ENCODE measurements around the gene FCHO1.
A peak's percentile ranks its signal among the peaks of the same experiment; 100 is the strongest.
"Not testable (repeated sequence)": the region's sequence is repeated elsewhere in the genome, so short reads cannot be mapped to it uniquely, and the experiment has no call there.

The FCHO1 gene

DNA sequence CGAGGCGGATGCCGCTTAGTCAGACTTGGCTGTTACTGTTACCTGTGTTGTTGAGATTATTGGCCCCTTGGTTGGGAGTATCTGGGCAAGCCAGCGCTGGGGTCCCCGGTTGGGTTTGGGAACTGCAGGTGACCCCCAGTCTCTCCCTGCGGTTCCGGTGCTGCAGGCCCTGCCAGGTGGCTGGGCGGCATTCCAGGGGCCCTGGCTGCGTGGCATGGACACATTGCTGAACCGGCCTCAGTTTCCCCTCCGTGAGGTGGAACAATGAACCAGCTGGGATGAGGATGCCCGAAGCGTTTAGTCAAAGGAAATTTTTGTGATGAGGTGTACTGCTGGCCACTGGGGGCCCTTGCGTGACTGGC, 44.2 kb downstream of the FCHO1 start:
- DNase-seq (ENCODE audit: low spot score), result no peak

DNA sequence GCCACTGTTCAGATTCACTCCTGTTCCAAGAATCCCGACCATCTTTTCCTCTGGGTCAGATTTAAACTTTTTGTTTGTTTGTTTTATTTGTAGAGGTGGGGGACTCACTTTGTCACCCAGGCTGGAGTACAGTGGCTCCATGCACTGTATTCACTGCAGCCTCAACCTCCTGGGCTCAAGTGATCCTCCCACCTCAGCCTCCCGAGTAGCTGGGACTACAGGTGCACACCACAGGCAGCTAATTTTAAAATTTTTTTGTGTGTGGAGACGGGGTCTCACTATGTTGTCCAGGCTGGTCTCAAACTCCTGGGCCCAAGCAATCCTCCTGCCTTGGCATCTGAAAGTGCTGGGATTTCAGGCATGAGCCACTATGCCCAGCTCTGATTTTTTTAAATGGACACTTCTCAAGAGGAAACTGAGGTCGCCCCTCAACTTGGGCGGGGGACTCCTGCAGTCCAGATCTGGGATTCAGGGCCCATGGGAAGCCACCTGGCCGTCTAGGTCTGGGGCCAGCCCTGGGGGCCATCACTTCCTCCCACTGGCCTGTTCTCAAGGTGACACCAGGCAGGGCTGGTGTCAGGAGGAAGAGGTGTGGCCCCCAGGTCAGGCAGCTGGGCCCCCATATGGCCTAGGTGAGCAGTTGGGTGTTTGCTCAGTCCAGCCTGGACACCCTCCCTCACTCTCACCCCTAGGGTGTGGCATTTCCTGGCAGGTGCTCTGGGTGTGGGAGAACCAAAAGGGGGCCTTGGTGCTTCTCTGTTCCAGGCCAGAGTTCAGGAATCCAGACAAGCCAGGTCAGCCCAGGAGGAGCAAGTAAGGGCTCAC, 44.9 kb downstream of the FCHO1 start:
- DNase-seq (ENCODE audit: low spot score), result no peak

DNA sequence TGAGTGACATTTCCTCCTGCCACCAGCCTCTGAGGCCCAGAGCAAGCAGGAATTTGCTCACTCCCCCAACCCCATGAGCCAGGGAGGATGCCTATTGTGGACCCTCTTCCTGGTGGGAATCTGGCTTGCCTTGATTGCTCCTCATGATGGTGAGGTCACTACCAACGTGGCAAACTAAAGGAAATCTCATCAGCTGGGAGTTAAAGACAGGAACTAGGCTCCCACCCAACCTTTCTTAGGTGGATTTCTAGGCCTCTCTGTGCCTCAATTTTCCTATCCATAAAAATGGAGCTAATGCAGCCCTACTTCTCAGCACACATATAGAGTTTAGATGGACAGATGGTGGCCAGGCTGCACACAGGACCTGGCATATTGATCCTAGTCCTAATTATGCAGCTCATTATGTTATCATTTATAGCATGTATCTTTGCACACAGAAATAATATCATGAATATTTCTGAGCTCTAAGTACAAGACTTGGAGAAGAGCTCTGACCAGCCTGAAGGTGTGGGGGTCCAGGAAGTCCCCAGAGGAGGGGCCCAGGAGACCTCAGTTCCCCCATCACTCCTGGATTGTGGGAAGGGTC, 45.7 kb downstream of the FCHO1 start:
- DNase-seq (ENCODE audit: low spot score), result no peak

DNA sequence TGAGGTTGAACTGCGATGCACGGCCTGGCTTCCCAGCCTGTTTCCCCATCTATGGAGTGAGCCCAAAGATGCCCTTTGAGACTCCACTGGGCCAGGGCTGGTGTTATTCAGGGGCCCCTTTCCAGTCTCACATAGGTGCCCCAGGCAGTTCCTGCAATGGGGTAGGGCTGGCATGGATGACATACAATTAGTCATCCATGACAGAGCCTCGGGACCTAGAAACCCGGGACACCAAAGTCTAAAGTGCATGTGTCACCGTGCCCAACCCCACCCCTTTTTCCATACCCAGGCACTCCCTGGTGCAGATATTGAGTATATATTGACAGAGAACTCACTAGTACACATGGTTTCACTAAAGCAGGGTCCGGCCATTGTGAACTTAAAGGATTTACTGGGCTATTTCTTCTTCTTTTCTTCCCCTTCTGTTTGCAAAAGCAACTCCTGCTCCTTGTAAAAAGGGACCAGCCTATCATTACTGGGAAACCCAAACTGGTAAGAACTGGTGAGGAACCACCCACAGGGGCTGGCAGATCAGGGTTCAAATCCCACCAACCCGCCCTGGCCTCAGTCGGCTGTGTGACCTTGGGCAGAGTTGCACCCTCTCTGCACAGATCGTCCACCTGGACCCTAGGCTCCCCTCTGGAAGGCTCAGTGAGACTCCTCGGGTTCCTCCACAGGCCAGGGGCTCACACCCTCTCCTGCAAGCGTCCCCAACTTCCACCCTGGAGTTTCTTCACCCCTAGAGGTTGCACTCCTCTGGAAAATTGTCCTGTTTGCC, 46.3 kb downstream of the FCHO1 start:
- DNase-seq (ENCODE audit: low spot score), result no peak

DNA sequence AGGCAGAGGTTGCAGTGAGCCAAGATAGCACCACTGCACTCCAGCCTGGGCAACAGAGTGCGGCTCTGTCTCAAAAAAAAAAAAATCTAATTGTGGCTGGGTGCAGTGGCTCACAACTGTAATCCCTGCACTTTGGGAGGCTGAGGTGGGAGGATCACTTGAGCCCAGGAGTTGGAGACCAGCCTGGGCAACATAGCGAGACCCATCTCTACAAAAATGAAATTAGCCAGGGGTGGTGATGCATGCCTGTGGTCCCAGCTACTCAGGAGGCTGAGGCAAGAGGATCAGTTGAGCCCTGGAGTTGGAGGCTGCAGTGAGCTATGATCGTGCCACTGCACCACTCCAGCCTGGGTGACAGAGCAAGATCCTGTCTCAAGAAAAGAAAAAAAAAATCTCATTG, 47.3 kb downstream of the FCHO1 start:
- DNase-seq (ENCODE audit: low spot score), result not testable (repeated sequence)

DNA sequence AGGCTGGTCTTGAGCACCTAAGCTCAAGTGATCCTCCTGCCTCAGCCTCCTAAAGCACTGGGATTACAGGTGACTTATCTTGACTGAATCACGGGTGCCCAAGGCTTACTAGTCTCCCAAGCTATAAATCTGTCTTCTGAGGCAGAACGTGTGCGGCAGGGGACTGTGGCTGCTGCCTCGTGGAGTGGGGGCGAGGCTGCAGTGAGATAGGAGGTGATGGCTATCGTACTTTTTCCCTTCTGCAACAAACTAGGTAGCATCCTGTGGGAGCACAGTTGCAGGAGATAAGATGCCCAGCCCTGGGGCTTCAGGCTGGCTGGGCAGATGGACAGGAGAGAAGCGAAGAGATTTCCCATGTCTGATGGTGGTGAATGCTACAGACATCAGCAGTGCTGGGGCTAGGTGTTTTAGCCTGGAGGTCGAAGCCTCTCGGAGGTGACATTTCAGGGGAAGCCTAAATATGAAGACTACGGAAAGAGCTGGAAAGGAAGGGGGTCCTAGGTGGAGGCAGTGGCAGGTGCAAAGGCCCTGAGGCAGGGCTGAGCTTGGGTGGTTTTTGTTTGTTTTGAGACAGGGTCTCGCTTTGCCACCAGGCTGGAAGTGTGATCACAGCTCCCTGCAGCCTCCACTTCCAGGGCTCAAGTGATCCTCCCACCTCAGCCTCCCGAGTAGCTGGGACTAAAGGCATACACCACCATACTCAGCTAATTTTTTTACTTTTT, 51.0 kb downstream of the FCHO1 start:
- no peak for DNase-seq (ENCODE audit: low spot score)

DNA sequence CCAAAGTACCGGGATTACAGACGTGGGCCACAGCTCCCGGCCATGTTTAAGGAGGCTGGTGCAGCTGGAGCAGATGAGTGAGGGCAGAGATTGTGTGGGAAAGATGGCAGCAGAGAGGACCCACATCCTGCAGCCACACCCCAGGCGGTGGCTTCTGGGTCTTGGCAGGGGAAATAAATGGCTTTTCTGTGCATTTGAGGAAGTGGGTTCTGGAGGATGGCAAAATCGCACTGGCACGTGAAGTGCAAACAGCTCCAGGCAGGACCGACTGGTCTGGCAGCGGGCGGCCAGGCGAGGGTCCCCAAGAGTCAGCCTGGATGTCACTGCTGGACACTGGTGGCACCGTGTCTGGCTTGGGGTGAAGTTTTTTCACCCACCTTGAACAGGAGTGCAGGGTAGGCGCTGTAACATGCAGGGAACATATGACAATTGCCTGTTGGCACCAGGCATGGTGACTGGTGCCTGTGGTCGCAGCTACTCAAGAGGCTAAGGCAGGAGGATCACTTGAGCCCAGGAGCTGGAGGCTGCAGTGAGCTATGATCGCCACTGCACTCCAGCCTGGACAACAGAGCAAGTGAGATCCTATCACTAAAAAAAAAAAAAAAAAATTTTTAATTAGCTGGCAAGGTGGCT, 52.1 kb downstream of the FCHO1 start:
- DNase-seq (ENCODE audit: low spot score), result peak; percentile 41

DNA sequence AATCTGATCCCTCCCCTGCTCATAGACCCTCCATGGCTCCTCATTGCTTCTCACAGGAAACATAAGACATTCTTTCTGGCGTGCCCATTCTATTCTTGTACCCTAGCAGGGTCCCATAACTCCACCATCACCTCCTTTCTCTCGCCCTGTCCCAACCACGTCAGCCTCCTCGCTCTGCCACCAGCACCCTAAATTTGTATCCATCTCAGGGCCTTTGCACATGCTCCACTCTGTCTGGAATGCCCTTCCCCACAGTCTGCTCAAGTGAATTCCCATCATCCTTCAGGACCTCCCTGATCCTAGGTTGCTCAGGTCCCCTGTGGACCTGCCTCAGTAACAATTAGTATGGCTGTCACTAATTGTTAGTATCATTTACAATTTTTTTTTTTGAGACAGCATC, 54.1 kb downstream of the FCHO1 start:
- DNase-seq (ENCODE audit: low spot score), result no peak

DNA sequence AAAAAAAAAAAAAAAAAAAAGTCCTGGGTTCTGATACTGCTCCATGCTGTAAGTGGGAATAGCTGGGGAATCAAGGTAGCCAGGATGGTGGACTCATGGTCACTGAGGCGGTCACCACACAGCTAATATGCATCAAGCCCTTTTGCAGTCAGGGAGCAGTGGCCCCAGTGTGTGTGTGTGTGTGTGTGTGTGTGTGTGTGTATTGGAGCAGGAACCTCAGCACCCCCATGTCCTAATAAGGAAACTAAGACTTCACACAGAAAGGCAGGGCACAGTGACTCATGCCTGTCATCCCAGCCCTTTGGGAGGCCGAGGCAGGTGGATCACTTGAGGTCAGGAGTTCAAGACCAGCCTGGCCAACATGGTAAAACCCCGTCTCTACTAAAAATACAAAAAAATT, 55.7 kb downstream of the FCHO1 start:
- no peak for DNase-seq (ENCODE audit: low spot score)

DNA sequence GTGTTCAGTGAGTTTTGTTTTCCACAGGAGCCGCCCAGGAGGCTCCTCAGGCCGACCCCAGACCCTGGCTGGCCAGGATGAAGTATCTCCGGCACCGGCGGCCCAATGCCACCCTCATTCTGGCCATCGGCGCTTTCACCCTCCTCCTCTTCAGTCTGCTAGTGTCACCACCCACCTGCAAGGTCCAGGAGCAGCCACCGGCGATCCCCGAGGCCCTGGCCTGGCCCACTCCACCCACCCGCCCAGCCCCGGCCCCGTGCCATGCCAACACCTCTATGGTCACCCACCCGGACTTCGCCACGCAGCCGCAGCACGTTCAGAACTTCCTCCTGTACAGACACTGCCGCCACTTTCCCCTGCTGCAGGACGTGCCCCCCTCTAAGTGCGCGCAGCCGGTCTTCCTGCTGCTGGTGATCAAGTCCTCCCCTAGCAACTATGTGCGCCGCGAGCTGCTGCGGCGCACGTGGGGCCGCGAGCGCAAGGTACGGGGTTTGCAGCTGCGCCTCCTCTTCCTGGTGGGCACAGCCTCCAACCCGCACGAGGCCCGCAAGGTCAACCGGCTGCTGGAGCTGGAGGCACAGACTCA, 56.5 kb downstream of the FCHO1 start:
- peak; percentile 10 for DNase-seq (ENCODE audit: low spot score)

DNA sequence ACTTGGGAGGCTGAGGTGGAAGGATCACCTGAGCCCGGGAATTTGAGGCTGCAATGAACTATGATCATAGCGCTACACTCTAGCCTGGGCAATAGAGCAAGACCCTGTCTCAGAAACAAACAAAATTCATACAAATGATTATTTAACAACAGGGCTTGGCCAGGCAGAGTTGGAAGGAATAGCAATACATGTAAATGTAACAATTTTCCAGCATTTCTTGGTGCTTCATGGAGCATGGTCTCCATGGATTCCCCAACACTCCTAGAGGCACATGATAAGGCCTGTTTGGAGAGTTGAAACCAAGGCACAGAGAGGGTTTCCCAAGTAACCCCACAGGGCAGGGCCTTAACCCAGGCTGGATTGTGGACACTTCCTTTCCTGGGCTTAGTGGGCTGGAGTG, 59.8 kb downstream of the FCHO1 start:
- no peak for DNase-seq (ENCODE audit: low spot score)

DNA sequence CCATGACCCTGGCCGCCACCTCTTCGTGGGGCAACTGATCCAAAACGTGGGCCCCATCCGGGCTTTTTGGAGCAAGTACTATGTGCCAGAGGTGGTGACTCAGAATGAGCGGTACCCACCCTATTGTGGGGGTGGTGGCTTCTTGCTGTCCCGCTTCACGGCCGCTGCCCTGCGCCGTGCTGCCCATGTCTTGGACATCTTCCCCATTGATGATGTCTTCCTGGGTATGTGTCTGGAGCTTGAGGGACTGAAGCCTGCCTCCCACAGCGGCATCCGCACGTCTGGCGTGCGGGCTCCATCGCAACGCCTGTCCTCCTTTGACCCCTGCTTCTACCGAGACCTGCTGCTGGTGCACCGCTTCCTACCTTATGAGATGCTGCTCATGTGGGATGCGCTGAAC, 60.4 kb downstream of the FCHO1 start:
- DNase-seq (ENCODE audit: low spot score), result no peak

DNA sequence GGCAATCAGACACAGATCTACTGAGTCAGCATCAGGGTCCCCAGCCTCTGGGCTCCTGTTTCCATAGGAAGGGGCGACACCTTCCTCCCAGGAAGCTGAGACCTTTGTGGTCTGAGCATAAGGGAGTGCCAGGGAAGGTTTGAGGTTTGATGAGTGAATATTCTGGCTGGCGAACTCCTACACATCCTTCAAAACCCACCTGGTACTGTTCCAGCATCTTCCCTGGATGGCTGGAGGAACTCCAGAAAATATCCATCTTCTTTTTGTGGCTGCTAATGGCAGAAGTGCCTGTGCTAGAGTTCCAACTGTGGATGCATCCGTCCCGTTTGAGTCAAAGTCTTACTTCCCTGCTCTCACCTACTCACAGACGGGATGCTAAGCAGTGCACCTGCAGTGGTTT, 60.8 kb downstream of the FCHO1 start:
- DNase-seq (ENCODE audit: low spot score), result no peak

DNA sequence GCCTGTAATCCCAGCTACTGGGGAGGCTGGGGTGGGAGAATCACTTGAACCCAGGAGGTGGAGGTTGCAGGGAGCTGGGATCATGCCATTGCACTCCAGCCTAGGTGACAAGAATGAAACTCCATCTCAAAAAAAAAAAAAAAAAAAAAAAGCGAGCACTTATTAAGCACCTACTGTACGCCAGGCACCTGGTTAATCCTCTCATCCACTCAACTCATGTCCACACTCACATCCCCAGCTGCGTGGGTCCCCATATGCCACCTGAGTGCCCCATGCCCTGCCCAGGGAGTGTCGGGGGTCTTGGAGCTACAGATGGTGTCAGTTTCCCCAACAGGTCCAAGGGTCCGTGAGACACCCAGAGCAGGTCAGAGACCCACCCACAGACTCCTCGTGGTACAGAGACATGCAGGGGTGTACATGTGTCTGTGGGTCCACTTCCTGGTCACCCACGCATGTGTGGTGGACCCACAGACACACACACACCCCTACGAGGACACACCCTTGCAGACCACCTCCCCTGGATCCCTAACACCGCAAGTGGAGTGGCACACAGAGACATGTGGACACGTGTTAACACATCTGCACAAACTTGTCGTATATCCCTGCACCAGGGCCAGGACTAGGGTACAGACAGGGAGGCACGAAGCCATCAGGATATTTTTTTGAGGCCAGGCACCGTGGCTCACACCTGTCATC, 66.5 kb downstream of the FCHO1 start:
- DNase-seq (ENCODE audit: low spot score), result no peak

DNA sequence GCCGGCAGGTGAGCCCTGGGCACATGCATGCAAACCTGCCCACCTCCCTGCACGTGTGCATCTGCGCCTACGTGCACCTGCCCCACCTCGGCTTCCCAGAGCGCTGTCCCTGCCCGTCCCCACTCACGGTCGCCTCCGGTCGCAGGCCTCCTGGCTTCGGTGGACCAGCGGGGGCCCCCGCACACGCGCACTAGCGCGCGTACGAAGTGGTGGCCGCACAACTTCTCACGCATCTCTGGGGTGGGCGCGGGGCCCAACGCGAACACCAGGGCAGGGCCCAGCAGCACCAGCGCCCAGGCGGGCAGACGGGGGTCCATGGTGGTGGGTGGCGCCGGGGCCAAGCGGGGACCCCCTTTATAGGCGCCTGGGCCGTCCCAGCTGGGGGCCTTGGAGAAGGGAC, 69.9 kb downstream of the FCHO1 start, which contains the start of gene INSL3:
Gene INSL3 (minus strand): TSS at position 330 of the 400 bp plus-strand sequence. CDS start 13 bp downstream, at position 317.
- no peak for DNase-seq (ENCODE audit: low spot score)

DNA sequence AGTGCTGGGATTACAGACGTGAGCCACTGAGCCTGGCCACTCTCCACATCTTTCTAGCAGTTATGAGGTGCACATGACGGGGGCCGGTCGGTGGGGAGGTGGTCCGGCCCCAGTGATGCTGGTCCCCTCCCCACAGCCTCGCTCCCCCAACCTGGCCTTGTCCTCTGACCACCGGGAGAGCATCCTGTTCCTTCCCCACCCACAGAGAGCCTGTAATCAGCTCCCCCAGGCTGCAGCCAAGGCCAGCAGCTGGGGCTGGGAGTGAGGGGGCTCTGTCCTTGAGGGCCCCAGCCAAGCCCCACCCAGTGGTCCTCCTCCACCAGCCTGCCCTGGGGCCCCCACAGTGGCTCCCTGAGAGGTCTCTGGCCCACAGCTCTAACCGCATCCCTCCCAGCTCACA, 73.1 kb downstream of the FCHO1 start:
- DNase-seq (ENCODE audit: low spot score), result no peak

DNA sequence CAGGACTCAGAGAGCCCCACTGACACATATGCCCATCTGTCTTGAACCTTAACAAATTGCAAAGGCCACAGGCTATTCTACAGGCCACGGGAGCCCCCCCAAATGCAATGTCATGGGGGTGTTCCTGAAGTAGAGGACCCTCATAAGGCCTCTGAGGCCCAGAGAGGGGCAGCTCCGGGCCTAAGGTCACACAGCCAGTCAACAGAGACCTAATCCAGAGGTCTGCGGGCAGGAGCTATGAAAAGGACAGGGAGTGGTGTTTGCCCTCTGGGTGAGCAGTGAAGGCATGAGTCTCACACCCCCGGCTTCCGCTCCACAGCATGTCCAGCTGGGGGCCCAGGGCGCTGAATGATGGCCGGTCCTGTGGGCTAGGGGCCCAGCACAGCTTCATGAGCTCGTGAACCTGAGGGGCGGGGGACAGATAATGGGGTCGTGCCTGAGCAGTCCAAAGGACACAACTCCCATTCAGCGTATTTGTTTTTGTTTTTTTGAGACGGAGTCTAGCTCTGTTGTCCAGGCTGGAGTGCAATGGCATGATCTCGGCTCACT, 75.3 kb downstream of the FCHO1 start:
- no peak for DNase-seq (ENCODE audit: low spot score)

DNA sequence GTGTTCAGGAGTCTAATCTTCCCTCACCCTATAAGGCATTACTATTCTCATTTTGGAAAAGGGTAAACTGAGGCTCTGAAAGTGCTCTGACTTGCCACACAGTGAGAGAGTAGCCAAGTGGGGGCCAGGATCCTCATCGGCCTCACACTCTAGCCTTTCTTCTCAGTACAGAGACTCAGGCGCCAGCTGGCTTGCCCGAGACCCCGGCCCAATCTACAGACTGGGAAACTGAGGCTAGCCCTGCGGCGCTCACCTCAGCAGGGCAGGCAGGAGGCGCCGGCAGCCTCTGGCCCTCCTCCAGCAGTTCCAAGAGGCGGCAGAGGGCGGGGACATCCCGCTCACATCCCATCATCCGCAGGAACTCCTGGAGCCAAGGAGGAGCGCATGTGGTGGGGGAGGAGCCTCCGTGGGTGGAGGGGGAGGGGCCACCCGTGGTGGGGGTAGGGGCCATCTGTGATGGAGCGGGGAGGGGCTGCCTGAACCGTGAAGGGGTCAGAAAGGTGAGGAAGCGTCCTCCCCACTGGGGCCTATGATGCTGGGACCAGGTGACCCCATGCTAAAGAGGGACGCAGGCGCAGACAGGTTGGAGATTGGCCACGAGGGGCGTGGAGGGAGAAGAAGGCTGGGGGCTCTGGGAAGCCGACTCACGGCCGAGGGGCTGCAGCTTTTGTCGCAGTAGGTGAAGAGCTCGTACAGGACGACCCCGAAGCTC, 78.7 kb downstream of the FCHO1 start:
- DNase-seq (ENCODE audit: low spot score), result no peak

DNA sequence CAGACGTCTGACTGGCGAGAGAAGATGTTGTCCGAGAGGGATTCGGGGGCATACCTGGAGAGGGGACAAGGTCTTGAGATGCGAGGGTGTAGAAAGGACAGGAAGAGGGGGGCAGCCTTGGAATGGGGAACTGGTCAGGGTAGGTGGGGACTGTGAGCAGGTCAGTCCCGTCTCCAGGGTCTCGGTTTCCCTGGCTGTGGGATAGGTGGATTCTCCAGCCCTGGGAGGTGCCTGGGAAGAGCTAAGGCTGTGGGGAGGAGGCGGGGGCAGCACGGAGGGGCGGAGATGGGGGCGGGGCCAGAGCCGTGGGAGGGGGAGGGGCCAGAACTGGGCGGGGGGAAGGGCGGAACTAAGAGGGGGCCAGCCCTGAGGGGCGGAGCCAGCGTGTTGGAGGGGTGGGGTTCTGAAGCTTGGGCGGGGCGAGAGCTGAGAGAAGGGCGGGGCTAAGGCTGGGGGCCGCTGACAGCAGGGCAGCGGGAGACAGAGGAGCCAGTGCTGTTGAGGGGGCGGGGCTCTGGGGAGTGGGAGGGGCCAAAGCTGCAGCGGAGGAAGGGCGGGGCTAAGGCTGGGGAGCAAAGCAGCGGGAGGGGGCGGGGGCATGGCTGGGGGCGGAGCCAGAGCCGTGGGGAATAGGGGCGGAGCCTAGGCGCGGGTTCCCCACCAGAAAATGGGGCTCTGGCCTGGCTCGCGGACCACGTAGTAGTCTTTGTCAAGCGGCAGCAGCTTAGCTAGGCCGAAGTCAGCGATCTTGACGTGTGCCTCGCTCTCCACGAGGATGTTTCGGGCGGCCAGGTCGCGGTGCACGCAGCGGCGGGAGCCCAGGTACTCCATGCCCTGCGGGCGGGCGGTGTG, 79.5 kb downstream of the FCHO1 start:
- DNase-seq (ENCODE audit: low spot score), result no peak
